HG02970 (cell line): Measurements from ENCODE around the gene SZT2.
A peak's percentile ranks its signal among the peaks of the same experiment; 100 is the strongest.
"Not testable (repeated sequence)": the region's sequence is repeated elsewhere in the genome, so short reads cannot be mapped to it uniquely, and the experiment has no call there.

Source experiments
- ATAC-seq: cut with Tn5 transposase; IDR thresholded peaks from one replicate; pipeline ENCODE4 v1.9.1; 2021; ENCODE audit warnings: mild to moderate bottlenecking, moderate library complexity, moderate number of reproducible peaks; ENCODE audit not compliant: unreplicated experiment, low FRiP score

SZT2 gene

GRCh38 chr1:43359696-43360095 lies 30.0 kb upstream of the SZT2 start:
- ATAC-seq: no peak

- no peak for ATAC-seq
Observed at GRCh38 chr1:43360616-43361015, 29.1 kb upstream of the SZT2 start.

- no peak for ATAC-seq
Observed at GRCh38 chr1:43363283-43363934, 26.3 kb upstream of the SZT2 start.

- ATAC-seq: no peak
Observed at GRCh38 chr1:43363935-43364525, 25.7 kb upstream of the SZT2 start.

- ATAC-seq: no peak
Observed at GRCh38 chr1:43365678-43366077, 24.0 kb upstream of the SZT2 start.

- no peak for ATAC-seq
Observed at GRCh38 chr1:43366179-43366578, 23.5 kb upstream of the SZT2 start.

- no peak for ATAC-seq
Observed at GRCh38 chr1:43366601-43367025, 23.1 kb upstream of the SZT2 start.

GRCh38 chr1:43367026-43367903 lies 22.4 kb upstream of the SZT2 start:
- peak; percentile 41 for ATAC-seq

- ATAC-seq: peak; percentile 84
Observed at GRCh38 chr1:43367904-43368645, 21.6 kb upstream of the SZT2 start, which contains the start of gene ELOVL1. Gene ELOVL1 (minus strand): TSS chr1:43368011. CDS start chr1:43365609, 2,402 bp downstream.

GRCh38 chr1:43368646-43369020 lies 21.1 kb upstream of the SZT2 start:
- no peak for ATAC-seq

GRCh38 chr1:43369779-43370178 lies 19.9 kb upstream of the SZT2 start:
- not testable (repeated sequence) for ATAC-seq

GRCh38 chr1:43370564-43370963 lies 19.1 kb upstream of the SZT2 start:
- ATAC-seq: no peak

GRCh38 chr1:43372172-43372571 lies 17.5 kb upstream of the SZT2 start:
- no peak for ATAC-seq

- no peak for ATAC-seq
Observed at GRCh38 chr1:43373066-43373940, 16.4 kb upstream of the SZT2 start.

GRCh38 chr1:43376723-43377235 lies 12.9 kb upstream of the SZT2 start:
- ATAC-seq: no peak

- ATAC-seq: no peak
Observed at GRCh38 chr1:43377831-43378230, 11.9 kb upstream of the SZT2 start.

- no peak for ATAC-seq
Observed at GRCh38 chr1:43379476-43379875, 10.2 kb upstream of the SZT2 start.

GRCh38 chr1:43381612-43382011 lies 8.1 kb upstream of the SZT2 start:
- no peak for ATAC-seq

- no peak for ATAC-seq
Observed at GRCh38 chr1:43382027-43382779, 7.5 kb upstream of the SZT2 start.
